NCI-H187 treated with DMSO at 0.1 percent for 48 hours (cell line): ENCODE measurements around the gene AKR1A1.
A peak's percentile ranks its signal among the peaks of the same experiment; 100 is the strongest.
"Not testable (repeated sequence)": the region's sequence is repeated elsewhere in the genome, so short reads cannot be mapped to it uniquely, and the experiment has no call there.

Experiments used
- DNase-seq: peaks from one replicate; lab custom pipeline; 2025; lab: John Stamatoyannopoulos, UW

Gene AKR1A1

GRCh38 chr1:45550401-45551351, at the start of gene AKR1A1:
Gene AKR1A1, plus strand, starts transcription at chr1:45550826. Its CDS starts 10,969 bp downstream, at chr1:45561795.
- peak; percentile 59 for DNase-seq

GRCh38 chr1:45501505-45501859, 49.1 kb upstream of the AKR1A1 start:
- no peak for DNase-seq

DNA sequence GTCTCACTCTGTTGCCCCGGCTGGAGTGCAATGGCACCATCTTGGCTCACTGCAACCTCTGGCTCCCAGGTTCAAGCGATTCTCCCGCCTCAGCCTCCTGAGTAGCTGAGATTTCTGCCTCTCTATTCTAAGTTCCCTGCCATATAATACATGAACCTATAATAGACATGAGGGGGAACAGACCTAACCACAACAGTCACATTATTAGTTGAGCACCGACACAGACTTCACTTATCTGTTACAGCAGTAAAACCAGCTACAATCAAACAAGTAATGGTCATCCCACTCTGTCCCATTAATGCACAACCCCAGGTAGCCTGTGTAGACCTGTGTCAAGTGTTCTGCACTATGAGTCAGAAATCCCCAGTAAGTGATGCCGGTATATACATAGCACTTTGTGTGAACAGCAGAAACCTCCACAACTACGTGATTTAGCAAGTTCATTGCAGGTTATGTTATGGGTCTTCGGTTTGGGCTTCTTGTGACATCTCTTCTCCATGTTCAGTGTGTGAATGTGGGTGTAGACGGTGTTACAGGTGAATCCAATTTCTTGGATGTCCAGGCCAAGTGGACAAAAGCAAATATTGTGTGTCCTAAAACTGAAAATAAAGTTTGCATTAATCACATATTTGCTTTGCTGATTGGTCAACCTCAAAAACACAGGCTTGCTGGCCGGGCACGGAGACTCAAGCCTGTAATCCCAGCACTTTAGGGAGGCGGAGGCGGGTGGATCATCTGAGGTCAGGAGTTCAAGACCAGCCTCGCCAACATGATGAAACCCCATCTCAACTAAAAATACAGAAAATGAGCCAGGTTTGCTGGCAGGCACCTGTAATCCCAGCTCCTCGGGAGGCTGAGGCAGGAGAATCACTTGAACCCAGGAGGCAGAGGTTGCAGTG, 46.9 kb upstream of the AKR1A1 start:
- DNase-seq, result no peak

DNA sequence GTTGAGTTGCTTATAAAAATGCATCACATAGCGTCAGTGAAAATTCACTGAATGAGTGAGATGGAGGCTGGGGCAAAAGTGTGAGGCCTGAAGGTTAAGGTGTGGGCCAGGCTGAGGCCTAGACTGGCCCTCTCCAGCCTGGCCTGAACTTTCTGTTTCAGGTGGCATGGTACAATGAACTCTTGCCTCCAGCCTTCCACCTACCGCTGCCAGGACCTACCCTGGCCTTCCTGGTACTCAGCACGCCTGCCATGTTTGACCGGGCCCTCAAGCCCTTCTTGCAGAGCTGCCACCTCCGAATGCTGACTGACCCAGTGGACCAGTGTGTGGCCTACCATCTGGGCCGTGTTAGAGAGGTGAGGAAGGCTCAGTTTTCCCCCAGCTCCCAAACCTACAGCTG, 43.4 kb upstream of the AKR1A1 start:
- no peak for DNase-seq

- no peak for DNase-seq
These were observed 42.7 kb upstream of the AKR1A1 start for GRCh38 chr1:45507893-45508292.

DNA sequence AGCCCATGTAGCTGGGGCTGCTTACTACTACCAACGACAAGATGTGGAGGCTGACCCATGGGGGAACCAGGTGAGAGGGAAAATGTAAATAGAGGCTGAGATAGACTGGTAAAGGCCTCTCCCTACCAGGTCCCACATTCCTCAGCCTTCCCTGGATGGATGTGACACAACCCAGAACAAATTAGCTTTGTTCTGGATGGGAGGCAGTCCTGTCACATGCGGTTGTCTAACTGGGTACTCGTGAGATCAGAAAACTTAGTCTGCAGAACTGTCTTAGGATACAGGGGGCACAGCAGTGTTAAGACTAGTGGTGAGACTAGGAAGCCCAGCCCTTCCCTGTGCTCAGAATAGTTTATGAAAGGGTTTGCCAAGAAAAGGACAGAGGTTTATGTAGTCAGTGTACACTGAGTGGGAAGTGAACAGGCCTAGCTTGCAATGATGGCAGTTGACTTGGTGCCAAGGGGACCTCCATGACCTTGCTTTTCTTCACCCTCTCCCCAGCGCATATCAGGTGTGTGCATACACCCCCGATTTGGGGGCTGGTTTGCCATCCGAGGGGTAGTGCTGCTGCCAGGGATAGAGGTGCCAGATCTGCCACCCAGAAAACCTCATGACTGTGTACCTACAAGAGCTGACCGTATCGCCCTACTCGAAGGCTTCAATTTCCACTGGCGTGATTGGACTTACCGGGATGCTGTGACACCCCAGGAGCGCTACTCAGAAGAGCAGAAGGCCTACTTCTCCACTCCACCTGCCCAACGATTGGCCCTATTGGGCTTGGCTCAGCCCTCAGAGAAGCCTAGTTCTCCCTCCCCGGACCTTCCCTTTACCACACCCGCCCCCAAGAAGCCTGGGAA, 42.1 kb upstream of the AKR1A1 start:
- no peak for DNase-seq

GRCh38 chr1:45510036-45510971, 40.3 kb upstream of the AKR1A1 start:
- no peak for DNase-seq

GRCh38 chr1:45510972-45511527, 39.6 kb upstream of the AKR1A1 start:
- no peak for DNase-seq

- DNase-seq, result no peak
These were observed 38.0 kb upstream of the AKR1A1 start for GRCh38 chr1:45512641-45513054.

GRCh38 chr1:45513532-45514260, 36.9 kb upstream of the AKR1A1 start:
- not testable (repeated sequence) for DNase-seq

GRCh38 chr1:45516036-45516435, 34.6 kb upstream of the AKR1A1 start:
- no peak for DNase-seq

- DNase-seq, result no peak
These were observed 34.2 kb upstream of the AKR1A1 start for GRCh38 chr1:45516465-45516864.

GRCh38 chr1:45518366-45518765, 32.3 kb upstream of the AKR1A1 start:
- DNase-seq, result not testable (repeated sequence)

DNA sequence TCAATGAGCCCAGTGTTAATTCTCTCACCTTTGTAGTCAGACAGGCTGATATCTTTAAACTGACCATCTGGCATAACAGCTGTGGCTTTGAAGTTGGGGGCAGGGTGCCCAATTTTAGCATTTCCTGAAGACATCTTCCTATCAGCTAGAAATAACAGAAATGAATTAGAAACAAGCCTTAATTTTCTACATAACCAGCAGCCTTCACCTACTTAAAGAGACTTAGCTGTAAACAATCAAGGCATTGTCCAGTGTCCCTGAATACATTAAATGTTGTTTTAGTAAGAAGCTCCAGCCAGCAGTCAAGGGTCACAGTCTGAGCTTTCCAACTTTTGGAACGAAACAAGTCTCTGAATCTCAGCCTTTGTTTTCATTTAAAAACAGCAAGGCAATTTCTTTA, 31.7 kb upstream of the AKR1A1 start:
- DNase-seq, result no peak

DNA sequence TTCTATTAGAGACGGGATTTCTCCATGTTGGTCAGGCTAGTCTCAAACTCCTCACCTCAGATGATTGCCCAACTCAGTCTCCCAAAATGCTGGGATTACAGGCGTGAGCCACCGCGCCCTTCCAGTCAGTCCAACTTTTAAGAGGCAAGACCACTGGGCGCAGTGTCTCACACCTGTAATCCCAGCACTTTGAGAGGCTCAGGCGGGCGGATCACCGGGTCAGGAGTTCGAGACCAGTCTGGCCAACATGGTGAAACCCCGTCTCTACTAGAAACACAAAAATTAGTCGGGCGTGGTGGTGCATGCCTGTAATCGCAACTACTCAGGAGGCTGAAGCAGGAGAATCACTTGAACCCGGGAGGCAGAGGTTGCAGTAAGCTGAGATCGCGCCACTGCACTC, 30.9 kb upstream of the AKR1A1 start:
- not testable (repeated sequence) for DNase-seq

DNA sequence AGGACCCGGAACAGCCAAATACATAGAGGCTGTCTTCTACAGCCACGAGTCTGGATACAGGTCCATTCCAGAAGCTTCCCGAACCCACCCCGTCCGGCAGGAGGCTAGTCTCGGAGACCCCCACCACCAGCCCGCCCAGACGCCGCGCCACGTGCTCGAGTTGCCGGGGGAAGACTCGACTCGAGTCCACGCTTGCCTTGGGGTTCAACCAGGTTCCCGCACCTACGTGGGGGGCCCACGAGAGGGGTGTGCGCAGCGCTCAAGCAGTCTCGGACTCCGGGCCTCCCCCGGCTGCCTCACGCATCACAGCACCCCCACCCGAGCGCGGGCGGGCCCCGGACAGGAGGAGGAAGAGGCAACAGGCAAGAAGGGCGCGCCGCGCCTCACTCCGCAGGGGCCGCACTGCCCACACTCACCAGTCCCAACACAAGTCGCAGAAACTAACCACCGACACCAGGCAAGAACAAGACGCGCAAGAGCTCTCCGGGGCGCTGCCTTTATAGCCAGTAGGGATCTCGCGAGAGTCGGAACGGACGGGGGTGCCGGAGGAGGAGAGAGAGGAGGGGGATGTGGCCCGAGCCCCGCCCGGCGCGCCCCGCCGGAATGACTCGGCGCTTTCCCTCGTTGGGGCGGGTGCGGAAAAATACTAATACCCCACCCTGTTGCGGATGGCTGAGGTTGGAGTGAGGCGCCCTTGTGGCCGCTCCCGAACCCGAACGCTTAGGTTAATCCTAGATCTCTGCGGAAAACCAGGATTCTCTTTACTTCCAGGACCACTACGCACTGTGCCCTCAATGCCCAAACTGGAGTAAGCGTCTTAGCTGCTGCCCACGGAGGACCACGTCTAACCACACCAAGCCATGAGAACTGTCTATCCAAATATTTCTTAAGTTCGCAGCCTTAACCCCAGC, 29.0 kb upstream of the AKR1A1 start, which contains the start of gene PRDX1:
TSS of gene PRDX1 (minus strand) at position 472 of the 911 bp plus-strand sequence. CDS start 2,841 bp downstream, outside the sequence.
- DNase-seq, result peak; percentile 86

- DNase-seq, result no peak
These were observed 28.1 kb upstream of the AKR1A1 start for GRCh38 chr1:45522324-45523104.

- not testable (repeated sequence) for DNase-seq
These were observed 27.1 kb upstream of the AKR1A1 start for GRCh38 chr1:45523516-45523915.
